GM12865 (cell line): ENCODE measurements around the gene YKT6.

Experiments used
- DNase-seq: peaks from one replicate; pipeline ENCODE4 v3.0.0; 2010; ENCODE audit warnings: low read depth
- H3K4me3 ChIP-seq: 2 replicates; pipeline ENCODE4 v1.5.1; 2011; ENCODE audit warnings: mild to moderate bottlenecking, low read depth, low read length, control low read depth
- TF ChIP-seq, protein P1 (sequence below): IDR thresholded peaks from 2 replicates; pipeline ENCODE4 v1.5.1; 2011; ENCODE audit warnings: low read length, control low read depth, low read depth, inconsistent platforms; ENCODE audit not compliant: insufficient read depth; ENCODE audit errors: missing control alignments

The YKT6 gene

DNA sequence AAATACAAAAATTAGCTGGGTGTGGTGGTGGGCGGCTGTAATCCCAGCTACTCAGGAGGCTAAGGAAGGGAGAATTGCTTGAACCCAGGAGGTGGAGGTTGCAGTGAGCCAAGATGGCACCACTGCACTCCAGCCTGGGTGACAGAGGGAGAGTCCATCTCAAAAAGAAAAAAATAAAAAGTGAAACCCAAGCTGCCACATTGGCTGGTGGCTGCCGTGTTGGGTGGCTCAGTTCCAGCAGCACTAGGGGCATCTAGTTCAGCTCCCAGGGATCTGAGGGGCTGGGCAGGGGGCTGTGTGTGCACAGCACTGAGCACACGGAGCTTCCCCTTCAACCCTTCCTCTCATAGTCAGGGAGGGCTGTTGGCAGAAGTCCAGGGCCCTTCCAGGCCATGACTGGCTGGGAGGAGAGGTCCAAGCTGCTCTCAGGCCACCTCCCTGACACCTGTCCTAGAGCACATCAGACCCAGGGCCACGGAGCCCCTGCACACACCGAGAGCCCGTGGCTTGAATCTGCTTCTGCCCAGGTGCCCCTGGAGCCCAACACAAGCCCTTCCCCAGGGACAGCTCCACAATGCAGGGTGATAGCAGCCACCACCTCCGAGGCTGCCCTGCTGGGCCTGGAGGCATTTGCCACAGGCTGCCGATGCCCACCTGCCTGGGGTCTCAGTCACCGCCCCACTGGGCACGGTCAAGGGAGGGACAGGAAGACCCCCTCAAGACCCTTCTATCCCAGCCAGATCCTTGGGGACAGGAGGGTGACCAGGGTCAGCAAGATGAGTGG lies 47.3 kb downstream of the YKT6 start:
- no peak overlapping the region for H3K4me3 ChIP-seq
- TF ChIP-seq, protein P1, sequence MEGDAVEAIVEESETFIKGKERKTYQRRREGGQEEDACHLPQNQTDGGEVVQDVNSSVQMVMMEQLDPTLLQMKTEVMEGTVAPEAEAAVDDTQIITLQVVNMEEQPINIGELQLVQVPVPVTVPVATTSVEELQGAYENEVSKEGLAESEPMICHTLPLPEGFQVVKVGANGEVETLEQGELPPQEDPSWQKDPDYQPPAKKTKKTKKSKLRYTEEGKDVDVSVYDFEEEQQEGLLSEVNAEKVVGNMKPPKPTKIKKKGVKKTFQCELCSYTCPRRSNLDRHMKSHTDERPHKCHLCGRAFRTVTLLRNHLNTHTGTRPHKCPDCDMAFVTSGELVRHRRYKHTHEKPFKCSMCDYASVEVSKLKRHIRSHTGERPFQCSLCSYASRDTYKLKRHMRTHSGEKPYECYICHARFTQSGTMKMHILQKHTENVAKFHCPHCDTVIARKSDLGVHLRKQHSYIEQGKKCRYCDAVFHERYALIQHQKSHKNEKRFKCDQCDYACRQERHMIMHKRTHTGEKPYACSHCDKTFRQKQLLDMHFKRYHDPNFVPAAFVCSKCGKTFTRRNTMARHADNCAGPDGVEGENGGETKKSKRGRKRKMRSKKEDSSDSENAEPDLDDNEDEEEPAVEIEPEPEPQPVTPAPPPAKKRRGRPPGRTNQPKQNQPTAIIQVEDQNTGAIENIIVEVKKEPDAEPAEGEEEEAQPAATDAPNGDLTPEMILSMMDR, result no peak
- DNase-seq, result no peak

DNA sequence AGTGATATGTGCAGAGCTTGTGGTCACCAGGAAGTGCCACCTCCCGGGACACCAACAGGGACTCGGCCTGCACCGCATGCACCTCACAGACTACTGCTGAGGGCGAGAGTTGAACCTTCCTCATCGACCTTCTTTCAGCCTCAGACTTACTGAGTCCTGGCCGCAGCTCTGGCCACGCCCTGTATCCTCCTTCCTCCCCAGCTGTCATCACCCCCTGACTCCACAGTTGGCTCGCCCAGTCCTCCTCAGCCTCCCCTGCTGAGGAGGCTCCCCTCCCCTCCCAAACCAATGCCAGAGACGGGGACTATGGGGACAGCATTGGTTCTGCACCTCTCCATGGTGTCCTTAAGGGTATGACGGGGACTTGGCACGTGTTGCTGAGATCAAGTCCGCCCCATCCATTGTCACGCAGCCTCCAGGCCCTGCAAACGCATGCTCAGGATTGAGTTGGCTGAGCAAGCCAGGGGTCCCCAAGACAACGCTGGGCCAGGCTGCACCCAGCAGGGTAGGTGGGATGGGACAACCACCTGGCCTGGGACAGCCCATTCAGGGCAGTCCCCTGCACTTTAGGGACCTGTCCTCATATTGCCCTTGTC lies 49.0 kb downstream of the YKT6 start:
- DNase-seq, result no peak
- TF ChIP-seq, protein P1, result no peak
- H3K4me3 ChIP-seq, result no peak overlapping the region

DNA sequence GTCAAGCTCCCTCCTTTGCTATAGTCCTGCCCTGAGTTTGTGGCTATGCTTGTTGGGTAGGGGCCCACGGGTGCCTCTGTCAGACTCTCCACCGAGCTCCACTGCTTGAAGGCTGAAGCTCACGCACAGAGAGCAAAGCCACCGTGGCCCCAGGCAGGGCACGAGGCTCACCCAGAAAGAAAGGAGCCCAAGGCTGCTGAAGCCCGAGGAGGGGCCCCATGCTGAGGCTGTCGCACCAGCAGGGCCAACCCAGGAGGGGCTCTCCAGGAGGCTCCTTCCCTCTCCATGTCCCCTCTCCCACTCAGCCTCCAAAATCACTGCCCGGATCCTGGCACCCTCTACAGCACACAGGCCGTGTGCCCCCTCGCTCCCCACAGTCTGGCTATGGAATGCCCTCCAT lies 50.5 kb downstream of the YKT6 start:
- DNase-seq, result no peak
- no peak overlapping the region for H3K4me3 ChIP-seq
- TF ChIP-seq, protein P1, result no peak

DNA sequence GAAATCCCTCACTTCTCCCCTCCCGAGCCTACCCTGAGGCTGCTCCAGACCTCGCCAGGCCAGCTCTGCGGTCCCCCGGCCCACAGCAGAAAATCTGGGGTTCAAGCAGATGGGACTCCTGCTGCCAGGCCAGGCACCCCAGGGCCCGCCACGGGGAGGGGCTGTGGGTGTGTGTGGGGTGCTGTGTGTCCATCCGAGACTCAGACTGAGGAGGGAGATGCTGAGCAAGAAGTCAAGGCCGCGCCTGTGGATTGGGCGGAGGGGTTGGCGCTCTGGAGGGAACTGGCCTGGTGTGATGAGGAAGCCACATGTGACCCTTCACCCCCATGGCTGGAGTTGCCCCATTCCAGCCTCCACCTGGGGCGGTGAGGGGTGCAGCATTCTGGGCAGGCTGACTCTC lies 51.1 kb downstream of the YKT6 start:
- no peak for DNase-seq
- no peak overlapping the region for H3K4me3 ChIP-seq
- TF ChIP-seq, protein P1, result no peak

DNA sequence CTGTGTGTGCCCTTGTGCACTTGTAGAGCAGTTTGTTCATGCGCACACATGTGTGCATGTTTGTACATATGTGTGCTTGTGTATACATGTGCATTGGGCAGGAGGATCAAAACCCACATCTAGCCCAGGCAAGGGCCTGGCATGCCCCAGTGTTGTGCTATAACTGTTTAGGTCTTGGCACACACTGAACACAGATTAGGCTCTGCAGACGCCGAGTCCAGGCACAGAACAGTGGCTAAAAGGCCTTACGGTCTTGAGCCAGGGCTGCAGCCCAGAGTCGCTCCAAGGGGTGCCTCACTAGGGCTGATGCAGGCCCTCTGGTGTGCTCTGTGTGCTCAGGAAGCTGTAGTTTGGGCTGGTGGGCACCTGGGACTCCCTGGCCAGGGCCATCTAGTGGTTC lies 55.7 kb downstream of the YKT6 start:
- no peak overlapping the region for H3K4me3 ChIP-seq
- TF ChIP-seq, protein P1, result no peak
- no peak for DNase-seq

DNA sequence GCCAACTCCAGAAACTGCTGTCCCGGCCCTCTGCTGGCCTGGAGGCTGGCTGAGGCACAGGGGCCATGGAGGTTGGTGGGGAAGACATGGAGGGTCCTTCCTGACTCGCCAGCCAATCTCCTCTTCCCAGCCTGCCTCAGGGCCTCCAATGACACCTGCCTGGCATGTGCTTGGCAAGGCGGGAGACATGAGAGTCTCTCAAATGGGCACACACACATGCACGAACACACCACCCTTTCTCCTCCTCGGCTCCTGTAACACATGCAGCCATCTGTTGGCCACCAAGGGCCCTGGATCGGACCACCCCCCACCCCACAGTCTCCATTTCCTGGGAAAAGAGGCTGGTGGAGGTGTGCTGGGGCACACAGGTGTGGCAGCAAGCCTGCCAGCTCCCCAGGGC lies 56.4 kb downstream of the YKT6 start:
- TF ChIP-seq, protein P1, result no peak
- H3K4me3 ChIP-seq, result no peak overlapping the region; the same call in 1 of the 2 replicates

More for the DNA sequence above, 56.4 kb downstream of the YKT6 start:
- no peak for DNase-seq
